ENCODE results near the gene CCDC179. TPM values are rescaled to one million over a fixed set of nuclear protein-coding genes. Genes with fewer than 3 reads are reported as not detected.

Gene CCDC179
- total RNA-seq, 1 experiment from 2014 or later = not detected

- no peak overlapping the region for H3K4me2 ChIP-seq
- no peak overlapping the region for H3K27ac ChIP-seq
- H3K9me2 ChIP-seq (ENCODE audit: insufficient read depth) = no peaks in the 10 kb centered on the region
- TF ChIP-seq EZH2 (IDR thresholded peaks at IDR 0.05; ENCODE audit: low read depth) = no peak
- H4K20me1 ChIP-seq (ENCODE audit: insufficient read depth) = no peaks in the 10 kb centered on the region
- no peaks in the 10 kb centered on the region for H3K27me3 ChIP-seq (ENCODE audit: insufficient read depth, low read depth)
- H3K9me3 ChIP-seq (ENCODE audit: insufficient read depth, low read depth) = no peaks in the 10 kb centered on the region
- H3K4me3 ChIP-seq = no peak overlapping the region
- H3K79me2 ChIP-seq (ENCODE audit: low read depth) = no peaks in the 10 kb centered on the region
- H3K36me3 ChIP-seq (ENCODE audit: low read depth) = no peaks in the 10 kb centered on the region
- ChIA-PET POLR2A (ENCODE audit: unreplicated experiment) (no interaction called here), CTCF (no interaction called here)
- no peak overlapping the region for H2AFZ ChIP-seq
- DNase-seq = no peak
- BruUV-seq (replicated peaks) = no TSS peak
- H3F3A ChIP-seq (ENCODE audit: insufficient read depth, low read depth) = no peaks in the 10 kb centered on the region
- H3K4me1 ChIP-seq (replicated peaks; ENCODE audit: insufficient read depth) = 0 out of 2 replicates have a peak, but pooled peaks cover 4% of the 10 kb centered on the region
- intact Hi-C loops (cut with micrococcal nuclease; ENCODE audit: unreplicated experiment) = no loop called here
Observed at GRCh38 chr11:22900764-22901486, 40.7 kb upstream of the CCDC179 start.

DNA sequence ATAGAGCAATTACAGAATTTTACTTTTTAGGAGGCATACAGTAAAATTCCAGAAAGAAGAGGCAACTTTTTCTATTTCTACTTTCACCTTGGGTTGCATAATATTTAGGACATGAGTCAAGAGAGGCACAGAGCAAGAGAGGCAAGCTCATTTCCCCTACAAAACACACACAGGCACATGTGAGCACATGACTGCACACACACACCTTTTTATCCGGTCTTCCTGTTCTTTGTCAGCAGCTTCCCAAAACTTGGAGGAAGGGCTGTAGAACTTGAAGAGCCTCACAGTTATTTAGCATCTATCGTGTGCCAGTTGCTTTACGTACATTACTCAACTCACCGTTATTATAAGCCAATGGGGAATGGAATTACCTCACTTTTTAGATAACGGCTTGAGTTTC lies 37.8 kb upstream of the CCDC179 start:
- no peak for DNase-seq
- Histone ChIP-seq H3F3A (ENCODE audit: insufficient read depth, low read depth) (no peaks in the 10 kb centered on the region), H3K9me3 (ENCODE audit: insufficient read depth, low read depth) (no peaks in the 10 kb centered on the region), H2AFZ (no peak overlapping the region), H3K27ac (no peak overlapping the region), H3K27me3 (ENCODE audit: insufficient read depth, low read depth) (no peaks in the 10 kb centered on the region), H3K36me3 (ENCODE audit: low read depth) (no peaks in the 10 kb centered on the region), H3K4me3 (no peak overlapping the region), H3K4me1 (replicated peaks; ENCODE audit: insufficient read depth) (no peaks in the 10 kb centered on the region), H3K9me2 (ENCODE audit: insufficient read depth) (no peaks in the 10 kb centered on the region), H3K4me2 (no peak overlapping the region), H4K20me1 (ENCODE audit: insufficient read depth) (no peaks in the 10 kb centered on the region), H3K79me2 (ENCODE audit: low read depth) (no peaks in the 10 kb centered on the region)
- intact Hi-C loops (cut with micrococcal nuclease; ENCODE audit: unreplicated experiment) = no loop called here
- ChIA-PET CTCF (no interaction called here), POLR2A (ENCODE audit: unreplicated experiment) (no interaction called here)
- no TSS peak for BruUV-seq (replicated peaks)
- TF ChIP-seq, protein P1, sequence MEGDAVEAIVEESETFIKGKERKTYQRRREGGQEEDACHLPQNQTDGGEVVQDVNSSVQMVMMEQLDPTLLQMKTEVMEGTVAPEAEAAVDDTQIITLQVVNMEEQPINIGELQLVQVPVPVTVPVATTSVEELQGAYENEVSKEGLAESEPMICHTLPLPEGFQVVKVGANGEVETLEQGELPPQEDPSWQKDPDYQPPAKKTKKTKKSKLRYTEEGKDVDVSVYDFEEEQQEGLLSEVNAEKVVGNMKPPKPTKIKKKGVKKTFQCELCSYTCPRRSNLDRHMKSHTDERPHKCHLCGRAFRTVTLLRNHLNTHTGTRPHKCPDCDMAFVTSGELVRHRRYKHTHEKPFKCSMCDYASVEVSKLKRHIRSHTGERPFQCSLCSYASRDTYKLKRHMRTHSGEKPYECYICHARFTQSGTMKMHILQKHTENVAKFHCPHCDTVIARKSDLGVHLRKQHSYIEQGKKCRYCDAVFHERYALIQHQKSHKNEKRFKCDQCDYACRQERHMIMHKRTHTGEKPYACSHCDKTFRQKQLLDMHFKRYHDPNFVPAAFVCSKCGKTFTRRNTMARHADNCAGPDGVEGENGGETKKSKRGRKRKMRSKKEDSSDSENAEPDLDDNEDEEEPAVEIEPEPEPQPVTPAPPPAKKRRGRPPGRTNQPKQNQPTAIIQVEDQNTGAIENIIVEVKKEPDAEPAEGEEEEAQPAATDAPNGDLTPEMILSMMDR (conservative IDR thresholded peaks at IDR 0.05) = no peak
- no peak for TF ChIP-seq EZH2 (IDR thresholded peaks at IDR 0.05; ENCODE audit: low read depth)

DNA sequence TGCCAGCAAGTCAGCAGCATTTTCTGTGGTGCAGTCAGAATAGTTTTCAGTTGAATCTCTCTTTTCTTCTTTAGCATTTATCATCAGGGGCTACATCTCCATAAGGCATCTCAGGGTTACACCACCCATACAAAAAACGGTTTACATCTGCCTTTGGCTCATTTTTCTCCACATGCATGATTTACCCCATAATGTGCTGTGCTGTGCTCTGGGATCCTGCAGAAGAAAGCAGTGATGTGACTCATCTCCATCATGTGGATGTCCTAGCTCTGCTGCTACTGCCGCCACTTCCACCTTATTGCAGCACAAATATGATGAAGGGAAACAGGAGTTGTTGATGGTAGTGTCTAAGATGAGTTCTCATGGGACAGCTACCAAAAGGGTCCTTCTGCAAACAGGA lies 30.0 kb upstream of the CCDC179 start:
- ChIA-PET CTCF (no interaction called here), POLR2A (ENCODE audit: unreplicated experiment) (no interaction called here)
- H3K27me3 ChIP-seq (ENCODE audit: insufficient read depth, low read depth) = no peaks in the 10 kb centered on the region
- H2AFZ ChIP-seq = no peak overlapping the region
- H4K20me1 ChIP-seq (ENCODE audit: insufficient read depth) = no peaks in the 10 kb centered on the region
- no peaks in the 10 kb centered on the region for H3K9me3 ChIP-seq (ENCODE audit: insufficient read depth, low read depth)
- H3K4me3 ChIP-seq = no peak overlapping the region
- H3K9me2 ChIP-seq (ENCODE audit: insufficient read depth) = no peaks in the 10 kb centered on the region
- no peaks in the 10 kb centered on the region for H3K36me3 ChIP-seq (ENCODE audit: low read depth)
- H3K4me1 ChIP-seq (replicated peaks; ENCODE audit: insufficient read depth) = no peaks in the 10 kb centered on the region
- intact Hi-C loops (cut with micrococcal nuclease; ENCODE audit: unreplicated experiment) = no loop called here
- no peaks in the 10 kb centered on the region for H3K79me2 ChIP-seq (ENCODE audit: low read depth)
- no peak for DNase-seq
- TF ChIP-seq EZH2 (IDR thresholded peaks at IDR 0.05; ENCODE audit: low read depth) = no peak
- TF ChIP-seq, protein P1 (conservative IDR thresholded peaks at IDR 0.05) = no peak
- BruUV-seq (replicated peaks) = no TSS peak
- no peak overlapping the region for H3K4me2 ChIP-seq
- no peaks in the 10 kb centered on the region for H3F3A ChIP-seq (ENCODE audit: insufficient read depth, low read depth)
- no peak overlapping the region for H3K27ac ChIP-seq

DNA sequence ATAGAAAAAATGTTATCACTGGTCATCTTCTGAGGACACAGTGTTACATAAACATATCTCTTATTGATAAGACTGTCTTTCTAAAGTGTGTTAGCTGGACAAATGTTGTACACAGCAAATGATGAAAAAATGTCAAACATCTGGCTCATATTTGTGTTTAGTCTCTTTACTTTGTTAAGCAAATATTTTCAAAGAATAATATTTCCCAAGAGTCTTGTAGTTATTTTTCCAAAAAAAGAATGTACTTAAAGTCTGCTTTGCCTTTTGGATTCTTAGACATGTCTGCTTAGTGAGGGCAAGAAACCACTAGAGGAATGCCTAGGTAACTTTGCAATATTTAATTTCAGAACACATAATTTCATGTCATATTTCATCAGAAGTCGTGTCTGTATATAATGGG lies 23.9 kb upstream of the CCDC179 start:
- no peaks in the 10 kb centered on the region for H3K9me2 ChIP-seq (ENCODE audit: insufficient read depth)
- H3K79me2 ChIP-seq (ENCODE audit: low read depth) = no peaks in the 10 kb centered on the region
- H3K27me3 ChIP-seq (ENCODE audit: insufficient read depth, low read depth) = no peaks in the 10 kb centered on the region
- H4K20me1 ChIP-seq (ENCODE audit: insufficient read depth) = no peaks in the 10 kb centered on the region
- no peaks in the 10 kb centered on the region for H3K4me1 ChIP-seq (replicated peaks; ENCODE audit: insufficient read depth)
- H3K27ac ChIP-seq = no peak overlapping the region
- TF ChIP-seq EZH2 (IDR thresholded peaks at IDR 0.05; ENCODE audit: low read depth) = no peak
- TF ChIP-seq, protein P1 (conservative IDR thresholded peaks at IDR 0.05) = no peak
- H2AFZ ChIP-seq = no peak overlapping the region
- H3K4me3 ChIP-seq = no peak overlapping the region
- H3K9me3 ChIP-seq (ENCODE audit: insufficient read depth, low read depth) = no peaks in the 10 kb centered on the region
- H3K36me3 ChIP-seq (ENCODE audit: low read depth) = no peaks in the 10 kb centered on the region
- intact Hi-C loops (cut with micrococcal nuclease; ENCODE audit: unreplicated experiment) = no loop called here
- H3K4me2 ChIP-seq = no peak overlapping the region
- DNase-seq = no peak
- no peaks in the 10 kb centered on the region for H3F3A ChIP-seq (ENCODE audit: insufficient read depth, low read depth)
- CTCF ChIA-PET = no interaction called here
- POLR2A ChIA-PET (ENCODE audit: unreplicated experiment) = no interaction called here
- BruUV-seq (replicated peaks) = no TSS peak
